ENCODE results near the gene RASSF5.
"Not testable (repeated sequence)": the region's sequence is repeated elsewhere in the genome, so short reads cannot be mapped to it uniquely, and the experiment has no call there.

RASSF5 gene

GRCh38 chr1:206591226-206591625 is 83.9 kb downstream of the RASSF5 start:
- DNase-seq = no peak

- no peak for DNase-seq
These were observed 84.4 kb downstream of the RASSF5 start for GRCh38 chr1:206591696-206592095.

- no peak for DNase-seq
These were observed 86.1 kb downstream of the RASSF5 start for GRCh38 chr1:206593351-206593925.

- no peak for DNase-seq
These were observed 88.4 kb downstream of the RASSF5 start for GRCh38 chr1:206595581-206596318.

GRCh38 chr1:206596319-206596666 is 89.0 kb downstream of the RASSF5 start:
- no peak for DNase-seq

- DNase-seq = no peak
These were observed 93.2 kb downstream of the RASSF5 start for GRCh38 chr1:206600527-206600926.

- no peak for DNase-seq
These were observed 97.5 kb downstream of the RASSF5 start for GRCh38 chr1:206604861-206605260.

- no peak for DNase-seq
These were observed 99.5 kb downstream of the RASSF5 start for GRCh38 chr1:206606867-206607266.

GRCh38 chr1:206608108-206608698 is 100.9 kb downstream of the RASSF5 start:
- DNase-seq = peak; percentile 63

GRCh38 chr1:206609229-206609991 is 102.1 kb downstream of the RASSF5 start:
- no peak for DNase-seq

- DNase-seq = peak; percentile 93
These were observed 105.0 kb downstream of the RASSF5 start, which contains the start of gene EIF2D for GRCh38 chr1:206612129-206612876. TSS of gene EIF2D (minus strand) at chr1:206612465. CDS start at chr1:206612342, 123 bp downstream.

- DNase-seq = not testable (repeated sequence)
These were observed 119.1 kb downstream of the RASSF5 start for GRCh38 chr1:206626396-206626795.

- no peak for DNase-seq
These were observed 121.6 kb downstream of the RASSF5 start for GRCh38 chr1:206628916-206629315.

GRCh38 chr1:206631085-206631509 is 123.8 kb downstream of the RASSF5 start:
- peak; percentile 17 for DNase-seq

- DNase-seq = no peak
These were observed 126.4 kb downstream of the RASSF5 start for GRCh38 chr1:206633708-206634121.

- peak; percentile 75 for DNase-seq
These were observed 127.2 kb downstream of the RASSF5 start for GRCh38 chr1:206634365-206635079.

GRCh38 chr1:206635080-206635977 is 128.0 kb downstream of the RASSF5 start, which contains the start of gene DYRK3:
TSS of gene DYRK3 (plus strand) at chr1:206635536. CDS start at chr1:206635704, 168 bp downstream.
- peak; percentile 91 for DNase-seq

- no peak for DNase-seq
These were observed 128.6 kb downstream of the RASSF5 start for GRCh38 chr1:206635978-206636345.

- no peak for DNase-seq
These were observed 129.3 kb downstream of the RASSF5 start for GRCh38 chr1:206636671-206637070.

- no peak for DNase-seq
These were observed 130.3 kb downstream of the RASSF5 start for GRCh38 chr1:206637605-206638004.

Measured in activated naive CD4-positive, alpha-beta T cell treated with anti-CD3 and anti-CD28 coated beads, Interleukin-2, amount 50 U/mL, for 16 hours (primary cell).